ENCODE measurements around the gene ZNF343. TPM values are rescaled to one million over a fixed set of nuclear protein-coding genes. Genes with fewer than 3 reads are reported as not detected.

ZNF343 gene
- total RNA-seq, 1 experiment from 2014 or later = 12.0 TPM

GRCh38 chr20:2520617-2521016 lies 11.9 kb upstream of the ZNF343 start:
- peaks cover 3 to 23% of the 10 kb centered on the region in 2 experiments for H3K4me1 ChIP-seq (ENCODE audit: control insufficient read depth in 1 of 2, insufficient read depth in 2 of 2, low read length in 2 of 2)
- H3K4me3 ChIP-seq (replicated peaks in 1 of 2; ENCODE audit: low read depth in 1 of 2, low read length in 2 of 2) = no peak overlapping the region
- H2AFZ ChIP-seq (ENCODE audit: low read depth, low read length, poor library complexity, severe bottlenecking) = no peak overlapping the region
- H3K79me2 ChIP-seq (ENCODE audit: insufficient read depth, low read length) = no peaks in the 10 kb centered on the region
- no peak overlapping the region for H3K4me2 ChIP-seq (ENCODE audit: low read length)
- CTCF ChIA-PET = interaction anchor here (2.9 to 3.5 kb wide), 2 partner anchors 128 to 313 kb away, joined by 12 to 22 read pairs; no protein-coding TSS in a partner anchor
- H3K9ac ChIP-seq (ENCODE audit: low read length) = no peak overlapping the region
- intact Hi-C loops (cut with micrococcal nuclease) = loop anchor here (5.0 kb wide), 1 partner anchor 127 kb away; no protein-coding TSS in a partner anchor
- BruUV-seq (replicated peaks) = no TSS peak
- no peak for DNase-seq (ENCODE audit: low read depth, low spot score)
- no peak overlapping the region for H3K27ac ChIP-seq (ENCODE audit: low read depth, low read length)
- no peaks in the 10 kb centered on the region for H4K20me1 ChIP-seq (ENCODE audit: insufficient read depth)
- H3K9me2 ChIP-seq (ENCODE audit: insufficient read depth) = no peaks in the 10 kb centered on the region
- TF ChIP-seq JUND (IDR thresholded peaks at IDR 0.05) (no peak), CEBPB (IDR thresholded peaks at IDR 0.05; ENCODE audit: low read depth) (no peak), EZH2phosphoT487 (IDR thresholded peaks at IDR 0.05; ENCODE audit: borderline replicate concordance) (no peak)
- POLR2A ChIA-PET = interaction anchor here (0.8 to 1.0 kb wide), 2 partner anchors 11 to 50 kb away, joined by 3 read pairs; partner anchors contain the start of gene SNRPB
- no peaks in the 10 kb centered on the region for H3K27me3 ChIP-seq (ENCODE audit: insufficient read depth, low read length)
- H3K36me3 ChIP-seq (ENCODE audit: control insufficient read depth in 1 of 2, insufficient read depth in 2 of 2, low read length in 2 of 2) = no peaks in the 10 kb centered on the region
- RAD21 ChIA-PET (ENCODE audit: low non-redundant PET in 1 of 2, low total read pairs in 2 of 2, uncharacterized antibody in 2 of 2, unreplicated experiment in 2 of 2) = interaction anchor here in 1 of 2 experiments (0.6 kb wide), 1 partner anchor 26 kb away, joined by 3 read pairs; no protein-coding TSS in a partner anchor
- no peak for ATAC-seq
- no peaks in the 10 kb centered on the region for H3K9me3 ChIP-seq (ENCODE audit: control insufficient read depth in 1 of 2, insufficient read depth in 1 of 2, low read depth in 1 of 2, low read length in 2 of 2)

GRCh38 chr20:2519115-2519809 lies 10.5 kb upstream of the ZNF343 start:
- intact Hi-C loops (cut with micrococcal nuclease) = no loop called here
- Histone ChIP-seq H3K9ac (ENCODE audit: low read length) (no peak overlapping the region), H3K9me2 (ENCODE audit: insufficient read depth) (no peaks in the 10 kb centered on the region), H4K20me1 (ENCODE audit: insufficient read depth) (no peaks in the 10 kb centered on the region), H3K9me3 (ENCODE audit: control insufficient read depth in 1 of 2, insufficient read depth in 1 of 2, low read depth in 1 of 2, low read length in 2 of 2) (no peaks in the 10 kb centered on the region), H3K36me3 (ENCODE audit: control insufficient read depth in 1 of 2, insufficient read depth in 2 of 2, low read length in 2 of 2) (no peaks in the 10 kb centered on the region), H3K4me1 (ENCODE audit: control insufficient read depth in 1 of 2, insufficient read depth in 2 of 2, low read length in 2 of 2) (peaks cover 0 to 12% of the 10 kb centered on the region in 2 experiments; a peak in 3 of 4 replicates), H3K4me2 (ENCODE audit: low read length) (no peak overlapping the region), H3K27me3 (ENCODE audit: insufficient read depth, low read length) (no peaks in the 10 kb centered on the region), H3K4me3 (replicated peaks in 1 of 2; ENCODE audit: low read depth in 1 of 2, low read length in 2 of 2) (no peak overlapping the region), H3K79me2 (ENCODE audit: insufficient read depth, low read length) (no peaks in the 10 kb centered on the region), H3K27ac (ENCODE audit: low read depth, low read length) (no peak overlapping the region), H2AFZ (ENCODE audit: low read depth, low read length, poor library complexity, severe bottlenecking) (no peak overlapping the region)
- no TSS peak for BruUV-seq (replicated peaks)
- ChIA-PET POLR2A (interaction anchor here (1.0 kb wide), 1 partner anchor 134 kb away, joined by 3 read pairs; the partner anchor contains the start of gene NOP56), RAD21 (ENCODE audit: low non-redundant PET in 1 of 2, low total read pairs in 2 of 2, uncharacterized antibody in 2 of 2, unreplicated experiment in 2 of 2) (no interaction called here), CTCF (interaction anchor here (3.5 kb wide), 1 partner anchor 129 kb away, joined by 22 read pairs; no protein-coding TSS in a partner anchor)
- ATAC-seq = no peak
- no peak for DNase-seq (ENCODE audit: low read depth, low spot score)
- no peak for TF ChIP-seq ATF3 (IDR thresholded peaks at IDR 0.05)
- TF ChIP-seq TCF7L2 (IDR thresholded peaks at IDR 0.05; ENCODE audit: borderline replicate concordance, extremely low read depth, insufficient read depth, insufficient read length) = no peak
- TF ChIP-seq EGR1 (IDR thresholded peaks at IDR 0.05; ENCODE audit: low read depth) = no peak
- no peak for TF ChIP-seq MAX (IDR thresholded peaks at IDR 0.05)
- TF ChIP-seq FOSL1 (IDR thresholded peaks at IDR 0.05; ENCODE audit: low read depth) = no peak
- no peak for TF ChIP-seq EZH2 (IDR thresholded peaks at IDR 0.05)
- TF ChIP-seq JUND (IDR thresholded peaks at IDR 0.05) = no peak
- TF ChIP-seq REST (IDR thresholded peaks at IDR 0.05; ENCODE audit: low read depth) = no peak
- no peak for TF ChIP-seq CTCF (IDR thresholded peaks at IDR 0.05 in 2 of 3, conservative IDR thresholded peaks at IDR 0.05 in 1 of 3; ENCODE audit: borderline replicate concordance in 1 of 3, insufficient read depth in 1 of 3, low read depth in 2 of 3, low read length in 2 of 3)
- TF ChIP-seq POLR2AphosphoS5 (IDR thresholded peaks at IDR 0.05; ENCODE audit: low read depth, low read length) = no peak
- no peak for TF ChIP-seq CEBPB (IDR thresholded peaks at IDR 0.05; ENCODE audit: low read depth)
- no peak for TF ChIP-seq CBX3 (IDR thresholded peaks at IDR 0.05; ENCODE audit: low read depth)
